HG02840 (cell line): ENCODE measurements around the gene ARHGAP4.

Experiments
- ATAC-seq: cut with Tn5 transposase; IDR thresholded peaks from one replicate; pipeline ENCODE4 v1.9.1; 2021; ENCODE audit warnings: mild to moderate bottlenecking, moderate library complexity, moderate number of reproducible peaks; ENCODE audit not compliant: unreplicated experiment, low FRiP score

Gene ARHGAP4

GRCh38 chrX:153947009-153947769 is 21.1 kb upstream of the ARHGAP4 start:
- ATAC-seq: no peak

- no peak for ATAC-seq
These were observed 20.2 kb upstream of the ARHGAP4 start for GRCh38 chrX:153945956-153946943.

GRCh38 chrX:153944800-153945150 is 18.7 kb upstream of the ARHGAP4 start:
- no peak for ATAC-seq

- no peak for ATAC-seq
These were observed 18.2 kb upstream of the ARHGAP4 start, which contains the start of gene RENBP for GRCh38 chrX:153944140-153944799. Gene RENBP (minus strand): TSS chrX:153944643. CDS start chrX:153944610, 33 bp downstream.

GRCh38 chrX:153941336-153942252 is 15.5 kb upstream of the ARHGAP4 start:
- ATAC-seq: no peak

GRCh38 chrX:153939573-153939972 is 13.5 kb upstream of the ARHGAP4 start:
- no peak for ATAC-seq

GRCh38 chrX:153938226-153938786 is 12.2 kb upstream of the ARHGAP4 start:
- ATAC-seq: no peak

GRCh38 chrX:153937056-153937455 is 11.0 kb upstream of the ARHGAP4 start:
- no peak for ATAC-seq

GRCh38 chrX:153935326-153935851 is 9.3 kb upstream of the ARHGAP4 start:
- ATAC-seq: no peak

- ATAC-seq: peak; percentile 70
These were observed 8.8 kb upstream of the ARHGAP4 start, which contains the start of gene NAA10 for GRCh38 chrX:153934762-153935325. Gene NAA10 (minus strand): TSS chrX:153935037. CDS start chrX:153934904, 133 bp downstream.

GRCh38 chrX:153934148-153934761 is 8.2 kb upstream of the ARHGAP4 start:
- no peak for ATAC-seq

GRCh38 chrX:153933748-153934147 is 7.7 kb upstream of the ARHGAP4 start:
- no peak for ATAC-seq

- no peak for ATAC-seq
These were observed 6.3 kb upstream of the ARHGAP4 start for GRCh38 chrX:153932220-153932915.

- no peak for ATAC-seq
These were observed 5.7 kb upstream of the ARHGAP4 start for GRCh38 chrX:153931748-153932147.

- ATAC-seq: no peak
These were observed 5.1 kb upstream of the ARHGAP4 start for GRCh38 chrX:153931151-153931550.

- ATAC-seq: no peak
These were observed 4.2 kb upstream of the ARHGAP4 start for GRCh38 chrX:153930011-153930910.

GRCh38 chrX:153929576-153929975 is 3.5 kb upstream of the ARHGAP4 start:
- no peak for ATAC-seq
